Keratinocyte (primary cell): ENCODE measurements around the gene POLR2A.

ENCODE experiments used
- CTCF ChIP-seq, 3 experiments: IDR thresholded peaks in 1 of 3; conservative IDR thresholded peaks in 1 of 3; optimal IDR thresholded peaks in 1 of 3; 2 replicates in 2 of 3; 3 replicates in 1 of 3; pipeline versions ENCODE3 to v1.5.1; 2011; ENCODE audit warnings: low read length in 3 of 3, mild to moderate bottlenecking in 3 of 3, moderate library complexity in 2 of 3, control low read depth in 1 of 3, inconsistent platforms in 1 of 3; ENCODE audit not compliant: insufficient read depth in 2 of 3; ENCODE audit errors: extremely low read depth in 1 of 3
- EZH2 ChIP-seq: IDR thresholded peaks from one replicate; pipeline ENCODE4 v1.6.1; 2012; ENCODE audit warnings: inconsistent platforms, mild to moderate bottlenecking, low read length, moderate library complexity

- TF ChIP-seq CTCF (optimal IDR thresholded peaks at IDR 0.05 in 1 of 3, IDR thresholded peaks at IDR 0.05 in 1 of 3, conservative IDR thresholded peaks at IDR 0.05 in 1 of 3; ENCODE audit: extremely low read depth in 1 of 3, insufficient read depth in 2 of 3, low read length in 3 of 3), result no peak
- no peak for TF ChIP-seq EZH2
These were observed 46.8 kb upstream of the POLR2A start for GRCh38 chr17:7437369-7437863.
